GM18870 (cell line): ENCODE data around the gene MTOR.
A peak's percentile ranks its signal among the peaks of the same experiment; 100 is the strongest.
"Not testable (repeated sequence)": the region's sequence is repeated elsewhere in the genome, so short reads cannot be mapped to it uniquely, and the experiment has no call there.

Source experiments
- ATAC-seq: cut with Tn5 transposase; IDR thresholded peaks from one replicate; pipeline ENCODE4 v1.9.1; 2021; ENCODE audit warnings: moderate library complexity; ENCODE audit not compliant: unreplicated experiment

The MTOR gene

GRCh38 chr1:11280719-11281376 is 18.5 kb upstream of the MTOR start:
- ATAC-seq = no peak

GRCh38 chr1:11279630-11280029 is 17.3 kb upstream of the MTOR start:
- no peak for ATAC-seq

- no peak for ATAC-seq
Observed at GRCh38 chr1:11279152-11279551, 16.8 kb upstream of the MTOR start.

- ATAC-seq = peak; percentile 38
Observed at GRCh38 chr1:11273595-11274234, 11.4 kb upstream of the MTOR start.

- peak; percentile 60 for ATAC-seq
Observed at GRCh38 chr1:11272832-11273594, 10.7 kb upstream of the MTOR start, which contains the start of gene UBIAD1. Gene UBIAD1, plus strand, starts transcription at chr1:11273198. Its CDS starts 334 bp downstream, at chr1:11273532.

- no peak for ATAC-seq
Observed at GRCh38 chr1:11272544-11272831, 10.1 kb upstream of the MTOR start.

- ATAC-seq = not testable (repeated sequence)
Observed at GRCh38 chr1:11267350-11268337, 5.3 kb upstream of the MTOR start.

- ATAC-seq = no peak
Observed at GRCh38 chr1:11266268-11267074, 4.1 kb upstream of the MTOR start.

- no peak for ATAC-seq
Observed at GRCh38 chr1:11256299-11256698, 6.1 kb downstream of the MTOR start.

- no peak for ATAC-seq
Observed at GRCh38 chr1:11253226-11253625, 9.1 kb downstream of the MTOR start.

GRCh38 chr1:11252538-11252937 is 9.8 kb downstream of the MTOR start:
- ATAC-seq = no peak

- no peak for ATAC-seq
Observed at GRCh38 chr1:11248169-11248568, 14.2 kb downstream of the MTOR start.

GRCh38 chr1:11245904-11246719 is 16.2 kb downstream of the MTOR start:
- ATAC-seq = no peak

GRCh38 chr1:11245248-11245647 is 17.1 kb downstream of the MTOR start:
- ATAC-seq = no peak

- no peak for ATAC-seq
Observed at GRCh38 chr1:11238311-11238710, 24.0 kb downstream of the MTOR start.

- no peak for ATAC-seq
Observed at GRCh38 chr1:11237356-11237755, 25.0 kb downstream of the MTOR start.

GRCh38 chr1:11233208-11233607 is 29.1 kb downstream of the MTOR start:
- ATAC-seq = no peak

GRCh38 chr1:11229203-11229602 is 33.1 kb downstream of the MTOR start:
- no peak for ATAC-seq
